Upper lobe of left lung (tissue), 4 donors: ENCODE data around the gene ATXN2.

Source experiments
- CTCF ChIP-seq, 6 experiments: fragments of 450-650 bp in 4 of 6; fragments of 200-600 bp in 2 of 6; sonication (generic) in 2 of 6; IDR thresholded peaks; one replicate each; pipeline ENCODE4 v1.5.1; 2016 to 2019; ENCODE audit warnings: antibody characterized with exemption in 6 of 6
- EP300 ChIP-seq, 4 donors: sonication (generic); formaldehyde crosslinking; IDR thresholded peaks; one replicate each; pipeline ENCODE4 v1.5.1; 2017; ENCODE audit warnings: antibody characterized with exemption in 4 of 4, control low read depth in 2 of 4
- POLR2AphosphoS5 ChIP-seq, 2 donors: sonication (generic); formaldehyde crosslinking; IDR thresholded peaks; one replicate each; pipeline ENCODE4 v1.5.1; 2017; ENCODE audit warnings: antibody characterized with exemption in 2 of 2

- TF ChIP-seq CTCF (IDR thresholded peaks at IDR 0.05) (no peak), POLR2AphosphoS5 (IDR thresholded peaks at IDR 0.05) (no peak), EP300 (IDR thresholded peaks at IDR 0.05) (no peak)
Measured at GRCh38 chr12:111546171-111546570, 52.9 kb downstream of the ATXN2 start.
